PC-9 (cell line): ENCODE measurements around the gene MRPS18B. TPM values are rescaled to one million over a fixed set of nuclear protein-coding genes. Genes with fewer than 3 reads are reported as not detected.
A peak's percentile ranks its signal among the peaks of the same experiment; 100 is the strongest.

Source experiments
- BruUV-seq: library from RNA; stranded (reverse); fragments of 400-500 nt; replicated peaks from 2 replicates; lab custom pipeline; 2021; lab: Mats Ljungman, UMichigan
- CTCF ChIA-PET: fragments of 300-600 bp; sonication (Branson Sonifier 250); formaldehyde crosslinking; loops from one replicate; lab custom pipeline; 2022; ENCODE audit warnings: antibody characterized with exemption; lab: Charles Lee
- POLR2A ChIA-PET: fragments of 300-600 bp; sonication (Branson Sonifier 250); formaldehyde crosslinking; loops from one replicate; lab custom pipeline; 2022; ENCODE audit warnings: antibody characterized with exemption; ENCODE audit not compliant: unreplicated experiment; lab: Charles Lee
- DNase-seq, 2 experiments: peaks; one replicate each; pipeline versions ENCODE4 v3.0.0 to v3.0.0-alpha.2; 2015 to 2022; ENCODE audit warnings: mixed read lengths in 1 of 2
- H2AFZ ChIP-seq: fragments of 200-600 bp; sonication (generic); 2 replicates; pipeline ENCODE4 v1.8.1; 2017; ENCODE audit warnings: antibody characterized with exemption
- H3F3A ChIP-seq: fragments of 200-600 bp; sonication (generic); 2 replicates; pipeline ENCODE4 v1.8.1; 2017; ENCODE audit warnings: antibody characterized with exemption, mild to moderate bottlenecking, low read depth; ENCODE audit not compliant: insufficient read depth
- H3K27ac ChIP-seq: fragments of 200-600 bp; sonication (generic); 2 replicates; pipeline ENCODE4 v1.6.1; 2016; ENCODE audit warnings: mixed run types
- H3K27me3 ChIP-seq: fragments of 200-600 bp; sonication (generic); 2 replicates; pipeline ENCODE4 v1.6.1; 2016; ENCODE audit warnings: low read depth, mixed run types; ENCODE audit not compliant: insufficient read depth
- H3K36me3 ChIP-seq: fragments of 200-600 bp; sonication (generic); 2 replicates; pipeline ENCODE4 v1.6.1; 2016; ENCODE audit warnings: low read depth, mixed run types
- H3K4me1 ChIP-seq: fragments of 200-600 bp; sonication (generic); replicated peaks from 2 replicates; pipeline ENCODE4 v1.6.1; 2016; ENCODE audit warnings: mixed run types; ENCODE audit not compliant: insufficient read depth
- H3K4me2 ChIP-seq: fragments of 200-600 bp; sonication (generic); 2 replicates; pipeline ENCODE4 v1.6.1; 2017; ENCODE audit warnings: mixed run types
- H3K4me3 ChIP-seq: fragments of 200-600 bp; sonication (generic); 2 replicates; pipeline ENCODE4 v1.6.1; 2016; ENCODE audit warnings: mixed run types
- H3K79me2 ChIP-seq: fragments of 200-600 bp; sonication (generic); 2 replicates; pipeline ENCODE4 v1.6.1; 2017; ENCODE audit warnings: low read depth, mixed run types
- H3K9me2 ChIP-seq: fragments of 200-600 bp; sonication (generic); 2 replicates; pipeline ENCODE4 v1.8.1; 2017; ENCODE audit warnings: mild to moderate bottlenecking; ENCODE audit not compliant: insufficient read depth
- H3K9me3 ChIP-seq: fragments of 200-600 bp; sonication (generic); 2 replicates; pipeline ENCODE4 v1.8.1; 2016; ENCODE audit warnings: low read depth; ENCODE audit not compliant: insufficient read depth
- H4K20me1 ChIP-seq: fragments of 200-600 bp; sonication (generic); 2 replicates; pipeline ENCODE4 v1.8.1; 2017; ENCODE audit not compliant: insufficient read depth
- EZH2 ChIP-seq: fragments of 200-600 bp; sonication (generic); IDR thresholded peaks from 2 replicates; pipeline ENCODE4 v1.8.0; 2017; ENCODE audit warnings: antibody characterized with exemption, low read depth
- intact Hi-C: fragments of 100-400 bp; cut with micrococcal nuclease; formaldehyde crosslinking; loops from one replicate; pipeline ENCODE4 v1.10.0; 2022; ENCODE audit not compliant: unreplicated experiment
- total RNA-seq: library from RNA; stranded (reverse); gene quantifications from 2 replicates; pipeline ENCODE4 v1.2.3, GENCODE V29; 2021
- TF ChIP-seq, protein P1 (sequence below): fragments of 200-600 bp; sonication (generic); conservative IDR thresholded peaks from 2 replicates; pipeline ENCODE4 v1.6.1; 2017; ENCODE audit warnings: mixed run types, antibody characterized with exemption, mild to moderate bottlenecking, moderate library complexity

Gene MRPS18B
- total RNA-seq, 1 experiment from 2014 or later = 86.8 TPM

DNA sequence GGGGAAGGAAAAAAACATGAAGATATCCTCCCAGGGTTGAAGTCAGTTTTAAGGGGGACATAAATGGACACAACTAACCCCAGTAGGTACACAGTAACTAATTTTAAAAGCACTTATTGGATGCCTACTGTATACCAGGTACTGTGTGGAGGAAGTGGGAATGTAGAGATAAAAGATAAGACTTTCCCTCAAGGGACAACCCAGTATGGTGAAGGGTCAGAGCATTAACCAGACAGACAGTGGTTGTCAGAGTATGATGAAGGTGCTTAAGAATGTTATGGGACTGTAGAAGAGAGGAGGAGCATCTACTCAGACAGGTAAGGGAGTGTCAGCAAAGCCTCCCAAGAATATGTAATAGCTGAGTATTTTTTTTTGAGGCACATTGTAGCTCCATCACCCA lies 45.5 kb upstream of the MRPS18B start:
- H3K9me3 ChIP-seq = no peaks in the 10 kb centered on the region
- H3K27ac ChIP-seq = peak overlapping the region; percentile 49; the same call in 1 of the 2 replicates
- ChIA-PET POLR2A (interaction anchor here (0.7 kb wide), 2 partner anchors 245 to 631 kb away, joined by 3 to 5 read pairs; no protein-coding TSS in a partner anchor), CTCF (interaction anchor here (0.6 kb wide), 1 partner anchor 24 kb away, joined by 8 read pairs; no protein-coding TSS in a partner anchor)
- peaks cover 50% of the 10 kb centered on the region for H3K79me2 ChIP-seq
- H3K36me3 ChIP-seq = peaks cover 18% of the 10 kb centered on the region; the same call in 1 of the 2 replicates
- intact Hi-C loops = no loop called here
- peaks cover 33% of the 10 kb centered on the region for H3K4me1 ChIP-seq
- peak in 1 of 2 experiments; percentile 54 for DNase-seq
- H3K4me2 ChIP-seq = peak overlapping the region; percentile 96
- TF ChIP-seq, protein P1, sequence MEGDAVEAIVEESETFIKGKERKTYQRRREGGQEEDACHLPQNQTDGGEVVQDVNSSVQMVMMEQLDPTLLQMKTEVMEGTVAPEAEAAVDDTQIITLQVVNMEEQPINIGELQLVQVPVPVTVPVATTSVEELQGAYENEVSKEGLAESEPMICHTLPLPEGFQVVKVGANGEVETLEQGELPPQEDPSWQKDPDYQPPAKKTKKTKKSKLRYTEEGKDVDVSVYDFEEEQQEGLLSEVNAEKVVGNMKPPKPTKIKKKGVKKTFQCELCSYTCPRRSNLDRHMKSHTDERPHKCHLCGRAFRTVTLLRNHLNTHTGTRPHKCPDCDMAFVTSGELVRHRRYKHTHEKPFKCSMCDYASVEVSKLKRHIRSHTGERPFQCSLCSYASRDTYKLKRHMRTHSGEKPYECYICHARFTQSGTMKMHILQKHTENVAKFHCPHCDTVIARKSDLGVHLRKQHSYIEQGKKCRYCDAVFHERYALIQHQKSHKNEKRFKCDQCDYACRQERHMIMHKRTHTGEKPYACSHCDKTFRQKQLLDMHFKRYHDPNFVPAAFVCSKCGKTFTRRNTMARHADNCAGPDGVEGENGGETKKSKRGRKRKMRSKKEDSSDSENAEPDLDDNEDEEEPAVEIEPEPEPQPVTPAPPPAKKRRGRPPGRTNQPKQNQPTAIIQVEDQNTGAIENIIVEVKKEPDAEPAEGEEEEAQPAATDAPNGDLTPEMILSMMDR = no peak
- TF ChIP-seq EZH2 = no peak
- H3F3A ChIP-seq = peaks cover 14% of the 10 kb centered on the region; the same call in 1 of the 2 replicates
- H3K9me2 ChIP-seq = no peaks in the 10 kb centered on the region
- H2AFZ ChIP-seq = no peak overlapping the region
- no peaks in the 10 kb centered on the region for H3K27me3 ChIP-seq
- peaks cover 43% of the 10 kb centered on the region for H4K20me1 ChIP-seq
- no TSS peak for BruUV-seq
- peak overlapping the region; percentile 80 for H3K4me3 ChIP-seq

DNA sequence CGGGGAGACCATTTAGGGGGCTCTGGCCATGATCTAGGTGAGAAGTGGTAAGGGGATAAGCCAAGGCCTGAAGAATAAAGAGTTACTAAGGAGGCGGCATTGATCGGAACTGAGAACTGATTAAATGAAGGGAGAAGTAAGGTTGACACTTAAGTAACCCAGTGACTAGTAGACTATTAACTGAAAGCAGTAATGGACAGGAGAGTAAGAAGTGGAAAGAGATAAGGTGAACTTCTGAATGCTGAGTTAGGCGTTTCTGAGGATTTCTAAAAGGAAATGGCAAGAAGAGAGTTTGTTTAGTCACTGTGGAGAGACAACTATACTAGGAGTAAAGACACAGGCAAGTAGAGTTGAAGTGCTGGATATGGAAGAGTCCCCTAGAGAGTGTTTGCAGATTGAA lies 44.5 kb upstream of the MRPS18B start:
- Histone ChIP-seq H3K36me3 (peaks cover 27% of the 10 kb centered on the region), H3K79me2 (peaks cover 50% of the 10 kb centered on the region), H3K27ac (no peak overlapping the region), H2AFZ (no peak overlapping the region), H3F3A (peaks cover 10% of the 10 kb centered on the region; the same call in 1 of the 2 replicates), H4K20me1 (peaks cover 50% of the 10 kb centered on the region), H3K27me3 (no peaks in the 10 kb centered on the region), H3K4me3 (0 out of 2 replicates have a peak overlapping the region, but pooled peaks have one; percentile 22), H3K4me2 (peak overlapping the region; percentile 96), H3K9me2 (no peaks in the 10 kb centered on the region), H3K9me3 (no peaks in the 10 kb centered on the region), H3K4me1 (peaks cover 33% of the 10 kb centered on the region)
- DNase-seq = no peak
- ChIA-PET POLR2A (no interaction called here), CTCF (no interaction called here)
- no TSS peak for BruUV-seq
- TF ChIP-seq, protein P1 = no peak
- TF ChIP-seq EZH2 = no peak
- intact Hi-C loops = no loop called here

DNA sequence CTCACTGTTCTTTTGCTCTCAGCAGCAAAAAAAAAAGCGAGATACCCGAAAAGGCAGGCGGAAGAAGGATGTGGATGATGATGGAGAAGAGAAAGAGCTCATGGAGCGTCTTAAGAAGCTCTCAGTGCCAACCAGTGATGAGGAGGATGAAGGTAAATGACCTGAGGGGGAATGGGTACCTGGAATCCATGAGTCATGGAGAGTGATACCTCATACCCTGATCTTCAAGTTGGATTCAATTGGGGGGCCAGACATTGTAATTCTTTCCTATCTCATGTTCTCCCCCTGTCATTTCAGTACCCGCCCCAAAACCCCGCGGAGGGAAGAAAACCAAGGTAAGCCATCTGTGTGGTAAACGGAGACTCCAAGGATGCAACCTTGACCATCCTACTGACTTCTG lies 39.6 kb upstream of the MRPS18B start:
- Histone ChIP-seq H3K9me3 (no peaks in the 10 kb centered on the region), H3K36me3 (peaks cover 54% of the 10 kb centered on the region), H2AFZ (no peak overlapping the region), H3K4me3 (no peak overlapping the region), H3K79me2 (peaks cover 35% of the 10 kb centered on the region), H3K27ac (no peak overlapping the region), H3K4me2 (no peak overlapping the region), H3K4me1 (peaks cover 10% of the 10 kb centered on the region), H3K27me3 (no peaks in the 10 kb centered on the region), H3F3A (peaks cover 7% of the 10 kb centered on the region; the same call in 1 of the 2 replicates), H4K20me1 (peaks cover 42% of the 10 kb centered on the region), H3K9me2 (no peaks in the 10 kb centered on the region)
- no TSS peak for BruUV-seq
- CTCF ChIA-PET = no interaction called here
- POLR2A ChIA-PET = no interaction called here
- TF ChIP-seq EZH2 = no peak
- TF ChIP-seq, protein P1 = no peak
- DNase-seq = no peak
- intact Hi-C loops = no loop called here
